Astrocyte (in vitro differentiated cells and primary cell): ENCODE results near the gene PAPPA2. TPM values are rescaled to one million over a fixed set of nuclear protein-coding genes. Genes with fewer than 3 reads are reported as not detected.

Experiments used
- DNase-seq: peaks from one replicate; pipeline ENCODE4 v3.0.0-alpha.2; 2010; ENCODE audit warnings: low read depth
- FAIRE-seq: peaks from 2 replicates; lab custom pipeline; 2011; peaks lifted over from hg19 to GRCh38; lab: Jason Lieb, UNC
- H2AFZ ChIP-seq: 2 replicates; pipeline ENCODE4 v1.6.0; 2012; ENCODE audit warnings: low read depth, low read length, inconsistent platforms
- H3K27ac ChIP-seq: 2 replicates; pipeline ENCODE4 v1.5.1; 2011; ENCODE audit warnings: low read depth, low read length, inconsistent platforms
- H3K27me3 ChIP-seq: 2 replicates; pipeline ENCODE4 v1.6.0; 2011; ENCODE audit warnings: low read length, inconsistent platforms; ENCODE audit not compliant: insufficient read depth
- H3K36me3 ChIP-seq: 2 replicates; pipeline ENCODE4 v1.5.1; 2011; ENCODE audit warnings: low read length, inconsistent platforms; ENCODE audit not compliant: insufficient read depth
- H3K4me1 ChIP-seq: 2 replicates; pipeline ENCODE4 v1.5.1; 2011; ENCODE audit warnings: low read length, inconsistent platforms; ENCODE audit not compliant: insufficient read depth
- H3K4me2 ChIP-seq: 2 replicates; pipeline ENCODE4 v1.6.0; 2012; ENCODE audit warnings: low read length, inconsistent platforms
- H3K4me3 ChIP-seq: 2 replicates; pipeline ENCODE4 v1.5.1; 2011; ENCODE audit warnings: low read depth, mild to moderate bottlenecking, low read length, inconsistent platforms; ENCODE audit not compliant: insufficient read depth
- H3K79me2 ChIP-seq: 2 replicates; pipeline ENCODE4 v1.6.0; 2012; ENCODE audit warnings: mild to moderate bottlenecking, low read length, inconsistent platforms; ENCODE audit not compliant: insufficient read depth
- H3K9ac ChIP-seq: 2 replicates; pipeline ENCODE4 v1.6.0; 2012; ENCODE audit warnings: mild to moderate bottlenecking, low read length, inconsistent platforms
- H3K9me3 ChIP-seq: 2 replicates; pipeline ENCODE4 v1.5.1; 2012; ENCODE audit warnings: low read depth, mild to moderate bottlenecking, low read length, inconsistent platforms; ENCODE audit not compliant: insufficient read depth
- H4K20me1 ChIP-seq: 2 replicates; pipeline ENCODE4 v1.6.0; 2012; ENCODE audit warnings: low read length, inconsistent platforms; ENCODE audit not compliant: insufficient read depth
- H3K27ac Mint-ChIP-seq: one replicate; pipeline ENCODE4 v1.8.0; 2021; ENCODE audit warnings: mild to moderate bottlenecking, mixed read lengths; ENCODE audit not compliant: unreplicated experiment
- H3K27me3 Mint-ChIP-seq: one replicate; pipeline ENCODE4 v1.8.0; 2021; ENCODE audit warnings: low read depth, mixed read lengths; ENCODE audit not compliant: unreplicated experiment
- H3K36me3 Mint-ChIP-seq: one replicate; pipeline ENCODE4 v1.8.0; 2021; ENCODE audit warnings: low read depth, mixed read lengths; ENCODE audit not compliant: unreplicated experiment
- H3K4me1 Mint-ChIP-seq: one replicate; pipeline ENCODE4 v1.8.0; 2021; ENCODE audit warnings: low read depth, mixed read lengths; ENCODE audit not compliant: unreplicated experiment
- H3K4me3 Mint-ChIP-seq: one replicate; pipeline ENCODE4 v1.8.0; 2021; ENCODE audit warnings: mild to moderate bottlenecking, moderate library complexity, mixed read lengths; ENCODE audit not compliant: unreplicated experiment
- H3K9me3 Mint-ChIP-seq: one replicate; pipeline ENCODE4 v1.8.0; 2021; ENCODE audit warnings: mild to moderate bottlenecking, mixed read lengths; ENCODE audit not compliant: unreplicated experiment
- CTCF ChIP-seq: IDR thresholded peaks from 2 replicates; pipeline ENCODE4 v1.5.1; 2011; ENCODE audit warnings: low read depth, mild to moderate bottlenecking, inconsistent platforms, low read length, moderate library complexity; ENCODE audit not compliant: insufficient read depth
- EZH2 ChIP-seq: IDR thresholded peaks from 2 replicates; pipeline ENCODE4 v1.6.1; 2012; ENCODE audit warnings: mild to moderate bottlenecking, low read length, inconsistent platforms; ENCODE audit not compliant: insufficient read depth
- total RNA-seq: library from RNA; stranded (reverse); gene quantifications from 2 replicates; pipeline ENCODE4 v1.2.1, GENCODE V29; 2021

PAPPA2 gene
- total RNA-seq, 1 donor from 2014 or later, result 19.0 TPM

- Mint-ChIP-seq H3K27ac (no peak overlapping the region), H3K36me3 (no peaks in the 10 kb centered on the region), H3K9me3 (no peaks in the 10 kb centered on the region), H3K4me3 (no peak overlapping the region), H3K27me3 (peaks cover 8% of the 10 kb centered on the region), H3K4me1 (no peaks in the 10 kb centered on the region)
- H3K27me3 ChIP-seq, result no peaks in the 10 kb centered on the region
- H4K20me1 ChIP-seq, result no peaks in the 10 kb centered on the region
- no peaks in the 10 kb centered on the region for H3K4me1 ChIP-seq
- no peaks in the 10 kb centered on the region for H3K9me3 ChIP-seq
- no peak overlapping the region for H3K27ac ChIP-seq
- no peak overlapping the region for H2AFZ ChIP-seq
- no peak for FAIRE-seq
- H3K79me2 ChIP-seq, result no peaks in the 10 kb centered on the region
- no peaks in the 10 kb centered on the region for H3K36me3 ChIP-seq
- no peak overlapping the region for H3K9ac ChIP-seq
- no peak for DNase-seq
- TF ChIP-seq EZH2 (no peak), CTCF (no peak)
- no peak overlapping the region for H3K4me3 ChIP-seq
- H3K4me2 ChIP-seq, result no peak overlapping the region
These were observed 113.7 kb downstream of the PAPPA2 start for GRCh38 chr1:176576670-176577069.

GRCh38 chr1:176577646-176578197 is 114.7 kb downstream of the PAPPA2 start:
- Mint-ChIP-seq H3K9me3 (no peaks in the 10 kb centered on the region), H3K27me3 (peaks cover 3% of the 10 kb centered on the region), H3K27ac (no peak overlapping the region), H3K4me3 (no peak overlapping the region), H3K36me3 (no peaks in the 10 kb centered on the region), H3K4me1 (no peaks in the 10 kb centered on the region)
- H3K4me1 ChIP-seq, result no peaks in the 10 kb centered on the region
- H3K4me3 ChIP-seq, result no peak overlapping the region
- H2AFZ ChIP-seq, result no peak overlapping the region
- no peaks in the 10 kb centered on the region for H3K79me2 ChIP-seq
- H3K27me3 ChIP-seq, result no peaks in the 10 kb centered on the region
- no peaks in the 10 kb centered on the region for H3K9me3 ChIP-seq
- TF ChIP-seq EZH2 (no peak), CTCF (no peak)
- DNase-seq (no peak), FAIRE-seq (no peak)
- no peaks in the 10 kb centered on the region for H3K36me3 ChIP-seq
- H3K27ac ChIP-seq, result no peak overlapping the region
- H3K4me2 ChIP-seq, result no peak overlapping the region
- H4K20me1 ChIP-seq, result no peaks in the 10 kb centered on the region
- no peak overlapping the region for H3K9ac ChIP-seq

GRCh38 chr1:176579087-176579486 is 116.1 kb downstream of the PAPPA2 start:
- Histone ChIP-seq H3K27ac (no peak overlapping the region), H3K36me3 (no peaks in the 10 kb centered on the region), H3K27me3 (no peaks in the 10 kb centered on the region), H3K9ac (no peak overlapping the region), H3K79me2 (no peaks in the 10 kb centered on the region), H3K9me3 (no peaks in the 10 kb centered on the region), H3K4me2 (no peak overlapping the region), H3K4me1 (no peaks in the 10 kb centered on the region), H2AFZ (no peak overlapping the region), H4K20me1 (no peaks in the 10 kb centered on the region), H3K4me3 (no peak overlapping the region)
- H3K4me3 Mint-ChIP-seq, result no peak overlapping the region
- H3K27ac Mint-ChIP-seq, result no peak overlapping the region
- no peaks in the 10 kb centered on the region for H3K9me3 Mint-ChIP-seq
- DNase-seq, result no peak
- peaks cover 3% of the 10 kb centered on the region for H3K27me3 Mint-ChIP-seq
- no peaks in the 10 kb centered on the region for H3K4me1 Mint-ChIP-seq
- no peak for FAIRE-seq
- no peaks in the 10 kb centered on the region for H3K36me3 Mint-ChIP-seq
- TF ChIP-seq CTCF (no peak), EZH2 (no peak)
